GM12878 (cell line): ENCODE measurements around the gene TMEM17. TPM values are rescaled to one million over a fixed set of nuclear protein-coding genes. Genes with fewer than 3 reads are reported as not detected.

Source experiments
- ATAC-seq: fragments of 200-7000 bp; cut with Tn5 transposase; 3 replicates; pipeline ENCODE4 v1.9.1; 2020; ENCODE audit warnings: mild to moderate bottlenecking, moderate library complexity
- BruUV-seq: library from RNA; stranded (reverse); fragments of 400-500 nt; replicated peaks from 2 replicates; lab custom pipeline; 2021; lab: Mats Ljungman, UMichigan
- CTCF ChIA-PET: fragments of 300-600 bp; sonication (Branson Sonifier 250); formaldehyde crosslinking; extraction: SDS; loops from one replicate; lab custom pipeline; 2021; ENCODE audit warnings: inconsistent platforms; lab: Yijun Ruan, JAX
- POLR2A ChIA-PET: fragments of 350-600 bp; formaldehyde crosslinking; extraction: SDS; loops from one replicate; lab custom pipeline; 2021; ENCODE audit warnings: inconsistent platforms; lab: Charles Lee
- RAD21 ChIA-PET: fragments of 300-600 bp; sonication (Branson Sonifier 250); formaldehyde crosslinking; loops from one replicate; lab custom pipeline; 2023; ENCODE audit warnings: antibody characterized with exemption; ENCODE audit not compliant: unreplicated experiment; lab: Charles Lee
- SMC1A ChIA-PET: fragments of 300-600 bp; sonication (Branson Sonifier 250); formaldehyde crosslinking; loops from one replicate; lab custom pipeline; 2023; ENCODE audit not compliant: unreplicated experiment, uncharacterized antibody; lab: Charles Lee
- DNase-seq: peaks from one replicate; pipeline ENCODE4 v3.0.0-alpha.2; 2011; ENCODE audit warnings: low read depth, low spot score
- FAIRE-seq: peaks from 3 replicates; lab custom pipeline; 2011; peaks lifted over from hg19 to GRCh38; lab: Jason Lieb, UNC
- H2AFZ ChIP-seq: 2 replicates; pipeline ENCODE4 v1.6.0; 2011; ENCODE audit warnings: low read depth, low read length, control low read depth; ENCODE audit not compliant: control insufficient read depth
- H3K27ac ChIP-seq: 2 replicates; pipeline ENCODE4 v1.5.1; 2011; ENCODE audit warnings: control low read depth; ENCODE audit not compliant: control insufficient read depth, insufficient read depth
- H3K27me3 ChIP-seq, 2 experiments: replicated peaks in 1 of 2; 2 replicates each; pipeline versions ENCODE4 v1.6.0 to v1.6.1; 2011; ENCODE audit warnings: low read length in 1 of 2; ENCODE audit not compliant: control insufficient read depth in 2 of 2, insufficient read depth in 2 of 2
- H3K36me3 ChIP-seq, 2 experiments: 2 replicates each; pipeline ENCODE4 v1.5.1; 2011; ENCODE audit warnings: low read length in 1 of 2; ENCODE audit not compliant: control insufficient read depth in 2 of 2, insufficient read depth in 2 of 2
- H3K4me1 ChIP-seq: 2 replicates; pipeline ENCODE4 v1.6.1; 2011; ENCODE audit warnings: mild to moderate bottlenecking, low read length, moderate library complexity, mixed read lengths; ENCODE audit not compliant: control insufficient read depth, insufficient read depth
- H3K4me2 ChIP-seq: 2 replicates; pipeline ENCODE4 v1.6.0; 2011; ENCODE audit warnings: control low read depth; ENCODE audit not compliant: control insufficient read depth, insufficient read depth
- H3K4me3 ChIP-seq: fragments of 200-600 bp; sonication (generic); 2 replicates; pipeline ENCODE4 v1.5.1; 2016
- H3K79me2 ChIP-seq: 2 replicates; pipeline ENCODE4 v1.6.0; 2011; ENCODE audit warnings: low read length; ENCODE audit not compliant: control insufficient read depth, insufficient read depth
- H3K9ac ChIP-seq: 2 replicates; pipeline ENCODE4 v1.8.0; 2011; ENCODE audit warnings: low read length, control low read depth, mixed read lengths; ENCODE audit not compliant: control insufficient read depth, insufficient read depth
- H3K9me3 ChIP-seq: replicated peaks from 3 replicates; pipeline ENCODE4 v1.5.1; 2011; ENCODE audit warnings: mild to moderate bottlenecking, low read length; ENCODE audit not compliant: control insufficient read depth, insufficient read depth
- H4K20me1 ChIP-seq: 2 replicates; pipeline ENCODE4 v1.6.0; 2011; ENCODE audit not compliant: control insufficient read depth, insufficient read depth
- CBX3 ChIP-seq: fragments of 200-600 bp; sonication (generic); IDR thresholded peaks from 2 replicates; pipeline ENCODE4 v1.6.1; 2016; ENCODE audit warnings: low read depth, borderline replicate concordance
- CHD2 ChIP-seq: IDR thresholded peaks from 2 replicates; pipeline ENCODE4 v1.6.1; 2011; ENCODE audit warnings: low read depth, low read length, improper control_type of control experiment, borderline replicate concordance
- EP300 ChIP-seq, 2 experiments: fragments of 150-350 bp in 1 of 2; IDR thresholded peaks; 2 replicates each; pipeline ENCODE4 v1.6.1; 2011 to 2012; ENCODE audit warnings: low read depth in 2 of 2, low read length in 2 of 2, borderline replicate concordance in 1 of 2, improper control_type of control experiment in 1 of 2, inconsistent platforms in 1 of 2; ENCODE audit not compliant: control insufficient read depth in 1 of 2
- HCFC1 ChIP-seq: fragments of 150-350 bp; IDR thresholded peaks from 2 replicates; pipeline ENCODE4 v1.6.1; 2014; ENCODE audit warnings: low read length
- IRF5 ChIP-seq: fragments of 450-650 bp; IDR thresholded peaks from 2 replicates; pipeline ENCODE4 v1.6.1; 2017; ENCODE audit warnings: borderline replicate concordance
- KLF5 ChIP-seq: fragments of 450-650 bp; IDR thresholded peaks from 2 replicates; pipeline ENCODE4 v1.6.1; 2014; ENCODE audit warnings: mild to moderate bottlenecking; ENCODE audit not compliant: partially characterized antibody
- NBN ChIP-seq: fragments of 450-650 bp; IDR thresholded peaks from 2 replicates; pipeline ENCODE4 v1.6.1; 2016
- POU2F2 ChIP-seq: IDR thresholded peaks from 3 replicates; pipeline ENCODE4 v1.6.1; 2011; ENCODE audit warnings: low read depth, mild to moderate bottlenecking, low read length, borderline replicate concordance
- RAD51 ChIP-seq: fragments of 450-650 bp; IDR thresholded peaks from 2 replicates; pipeline ENCODE4 v1.6.1; 2016; ENCODE audit warnings: moderate library complexity, mild to moderate bottlenecking, inconsistent platforms
- SMARCA5 ChIP-seq: fragments of 450-650 bp; IDR thresholded peaks from 2 replicates; pipeline ENCODE4 v1.6.1; 2017; ENCODE audit warnings: mild to moderate bottlenecking
- ZBTB11 ChIP-seq: fragments of 450-650 bp; formaldehyde crosslinking; IDR thresholded peaks from 2 replicates; pipeline ENCODE4 v1.5.0; 2022; ENCODE audit warnings: mild to moderate bottlenecking, missing genetic modification characterization
- WGBS: methylation state at CpG from one replicate; pipeline ENCODE4 v1.1.6; 2016; ENCODE audit warnings: low lambda C conversion rate; ENCODE audit not compliant: insufficient replicate concordance, insufficient coverage; ENCODE audit errors: missing lambda C conversion rate; 5-methylcytosine and 5-hydroxymethylcytosine counted together
- in situ Hi-C: fragments of 300-500 bp; cut with MboI; formaldehyde crosslinking; loops from 9 replicates; pipeline ENCODE4 v1.14.3; 2018; ENCODE audit warnings: mixed read lengths
- intact Hi-C: fragments of 100-400 bp; cut with micrococcal nuclease; formaldehyde crosslinking; loops from one replicate; pipeline ENCODE4 v1.14.2; 2022; ENCODE audit not compliant: unreplicated experiment
- polyA plus RNA-seq, 11 experiments: library from polyadenylated mRNA; depleted of rRNA in 4 of 11; unstranded in 6 of 11; stranded (reverse) in 5 of 11; fragments of >200 nt; fragmentation: Nextera tagmentation in 4 of 11; fragmentation: Illumina TruSeq in 1 of 11; extraction: Ambion mirVana in 4 of 11; extraction: Trizol in 1 of 11; gene quantifications; 1 replicate in 1 of 11; 2 replicates in 10 of 11; pipeline versions ENCODE4 v1.2.1 to v1.2.3, GENCODE V29; 2011 to 2016; ENCODE audit warnings: inconsistent platforms in 2 of 11, missing spikeins in 2 of 11, low read depth in 1 of 11
- total RNA-seq, 4 experiments: library from RNA; depleted of rRNA in 3 of 4; stranded (reverse); fragments of >200 nt in 3 of 4; fragmentation: Illumina TruSeq in 1 of 4; extraction: Trizol in 1 of 4; gene quantifications; 2 replicates each; pipeline versions ENCODE4 v1.2.1 to v1.2.3, GENCODE V29; 2013 to 2021

Gene TMEM17
- total and polyA plus RNA-seq, 10 of the 15 experiments (the other 5 are each of a cell fraction or from before 2014, with no cell fraction given), result 0.87 to 2.6 (median 1.4) TPM

GRCh38 chr2:62471404-62471803 is 34.6 kb downstream of the TMEM17 start:
- ATAC-seq, result no peak
- no peaks in the 10 kb centered on the region for H3K79me2 ChIP-seq
- no TSS peak for BruUV-seq
- no peaks in the 10 kb centered on the region; a peak in 1 of 4 replicates for H3K27me3 ChIP-seq
- H3K36me3 ChIP-seq, result no peaks in the 10 kb centered on the region
- CTCF ChIA-PET, result interaction anchor here (0.8 to 1.8 kb wide), 2 partner anchors 15 kb away, joined by 4 read pairs; no protein-coding TSS in a partner anchor
- no peaks in the 10 kb centered on the region for H3K9me3 ChIP-seq
- 68% methylated on average over 2 of the region's 2 CpGs for WGBS
- no peak for FAIRE-seq
- TF ChIP-seq RAD51, result no peak
- no peak for TF ChIP-seq EP300 (IDR thresholded peaks at IDR 0.05; ENCODE audit: borderline replicate concordance in 1 of 2, control insufficient read depth in 1 of 2, low read depth in 2 of 2, low read length in 2 of 2)
- TF ChIP-seq POU2F2, result no peak
- TF ChIP-seq KLF5, result no peak
- TF ChIP-seq HCFC1, result no peak
- TF ChIP-seq CBX3, result no peak
- no peak for TF ChIP-seq ZBTB11 (CRISPR knock-in tag)
- no peak for TF ChIP-seq CHD2
- no peak for TF ChIP-seq NBN
- TF ChIP-seq IRF5, result no peak
- TF ChIP-seq SMARCA5, result no peak
- no peak overlapping the region for H3K4me2 ChIP-seq
- H2AFZ ChIP-seq, result no peak overlapping the region
- POLR2A ChIA-PET, result no interaction called here
- no peak overlapping the region for H3K4me3 ChIP-seq
- H3K4me1 ChIP-seq, result peaks cover 4% of the 10 kb centered on the region
- no peak for DNase-seq
- in situ Hi-C loops, result loop anchor here (25.0 kb wide), 1 partner anchor 1016 kb away; no protein-coding TSS in a partner anchor
- intact Hi-C loops, result no loop called here
- SMC1A ChIA-PET, result interaction anchor here (1.0 to 2.3 kb wide), 5 partner anchors 12 to 584 kb away, joined by 3 to 8 read pairs (median 4); no protein-coding TSS in a partner anchor
- RAD21 ChIA-PET, result interaction anchor here (1.5 kb wide), 1 partner anchor 238 kb away, joined by 4 read pairs; no protein-coding TSS in a partner anchor
- H4K20me1 ChIP-seq, result no peaks in the 10 kb centered on the region
- H3K27ac ChIP-seq, result no peak overlapping the region
- no peak overlapping the region for H3K9ac ChIP-seq
